ENCODE data around the gene NEK6.

DNA sequence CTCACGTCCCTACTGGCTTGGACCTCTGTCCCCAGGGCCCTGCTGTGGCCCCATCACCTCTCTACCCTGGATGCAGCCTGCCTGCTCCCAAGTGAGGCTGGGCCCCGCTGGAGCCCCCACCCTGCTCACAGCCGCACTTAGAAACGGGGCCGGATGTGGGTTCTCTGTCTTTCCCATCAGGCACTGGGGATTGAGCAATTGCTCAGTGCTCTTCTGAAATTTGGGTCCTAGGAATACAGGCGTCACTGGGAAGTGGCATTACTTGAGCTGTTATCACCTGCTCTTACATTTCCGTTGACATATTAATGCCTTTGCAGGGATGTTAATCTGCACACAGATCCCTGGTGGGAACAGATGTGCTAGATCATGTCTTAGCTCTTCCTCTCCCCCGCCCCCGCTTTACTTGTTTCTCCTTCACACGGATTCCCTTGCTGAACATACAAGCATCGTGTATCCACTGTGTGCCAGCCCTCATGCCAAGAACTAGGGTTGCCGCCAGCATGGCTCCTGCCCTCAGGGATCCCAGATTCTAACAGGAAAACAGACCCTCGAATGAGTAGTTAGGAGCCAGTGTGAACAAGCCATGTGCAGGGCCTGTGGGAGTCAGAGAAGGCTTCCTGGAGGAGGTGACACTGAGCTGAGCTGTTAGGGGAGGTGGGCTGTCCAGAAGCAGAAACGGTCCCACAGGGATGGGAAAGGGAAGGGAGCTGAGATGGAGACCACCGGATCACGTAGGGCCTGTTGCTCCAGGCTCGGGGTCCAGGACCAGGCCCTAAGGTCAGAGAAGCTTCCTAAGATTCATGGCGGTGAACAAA is 65.1 kb downstream of the NEK6 start:
- TF ChIP-seq, protein P1, sequence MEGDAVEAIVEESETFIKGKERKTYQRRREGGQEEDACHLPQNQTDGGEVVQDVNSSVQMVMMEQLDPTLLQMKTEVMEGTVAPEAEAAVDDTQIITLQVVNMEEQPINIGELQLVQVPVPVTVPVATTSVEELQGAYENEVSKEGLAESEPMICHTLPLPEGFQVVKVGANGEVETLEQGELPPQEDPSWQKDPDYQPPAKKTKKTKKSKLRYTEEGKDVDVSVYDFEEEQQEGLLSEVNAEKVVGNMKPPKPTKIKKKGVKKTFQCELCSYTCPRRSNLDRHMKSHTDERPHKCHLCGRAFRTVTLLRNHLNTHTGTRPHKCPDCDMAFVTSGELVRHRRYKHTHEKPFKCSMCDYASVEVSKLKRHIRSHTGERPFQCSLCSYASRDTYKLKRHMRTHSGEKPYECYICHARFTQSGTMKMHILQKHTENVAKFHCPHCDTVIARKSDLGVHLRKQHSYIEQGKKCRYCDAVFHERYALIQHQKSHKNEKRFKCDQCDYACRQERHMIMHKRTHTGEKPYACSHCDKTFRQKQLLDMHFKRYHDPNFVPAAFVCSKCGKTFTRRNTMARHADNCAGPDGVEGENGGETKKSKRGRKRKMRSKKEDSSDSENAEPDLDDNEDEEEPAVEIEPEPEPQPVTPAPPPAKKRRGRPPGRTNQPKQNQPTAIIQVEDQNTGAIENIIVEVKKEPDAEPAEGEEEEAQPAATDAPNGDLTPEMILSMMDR (conservative IDR thresholded peaks at IDR 0.05; ENCODE audit: low read depth, low read length), result no peak
- TF ChIP-seq EZH2phosphoT487 (IDR thresholded peaks at IDR 0.05; ENCODE audit: borderline replicate concordance, low read length), result no peak
